GM23338 (cell line): ENCODE results near the gene ESR2.

Source experiments
- CREB1 ChIP-seq: fragments of 250-450 bp; sonication (Bioruptor Pico); IDR thresholded peaks from 2 replicates; pipeline ENCODE4 v1.5.0; 2020; ENCODE audit warnings: low read depth, mild to moderate bottlenecking, moderate library complexity
- EZH2 ChIP-seq: fragments of 200-600 bp; sonication (generic); IDR thresholded peaks from one replicate; pipeline ENCODE4 v1.8.0; 2017; ENCODE audit warnings: antibody characterized with exemption, mild to moderate bottlenecking, low read depth; ENCODE audit not compliant: unreplicated experiment
- EZH2phosphoT487 ChIP-seq: fragments of 200-600 bp; sonication (generic); IDR thresholded peaks from one replicate; pipeline ENCODE4 v1.8.1; 2018; ENCODE audit warnings: antibody characterized with exemption; ENCODE audit not compliant: unreplicated experiment
- JUNB ChIP-seq: IDR thresholded peaks from one replicate; pipeline ENCODE4 v1.6.1; 2016; ENCODE audit warnings: antibody characterized with exemption; ENCODE audit not compliant: unreplicated experiment
- NANOG ChIP-seq: IDR thresholded peaks from 2 replicates; pipeline ENCODE4 v1.6.1; 2016; ENCODE audit warnings: antibody characterized with exemption, borderline replicate concordance
- POLR2AphosphoS5 ChIP-seq: IDR thresholded peaks from 2 replicates; pipeline ENCODE4 v1.6.1; 2016; ENCODE audit warnings: antibody characterized with exemption, low read depth
- STAT1 ChIP-seq: IDR thresholded peaks from one replicate; pipeline ENCODE4 v1.6.1; 2016; ENCODE audit warnings: antibody characterized with exemption; ENCODE audit not compliant: unreplicated experiment
- ZNF114 ChIP-seq: fragments of 250-450 bp; sonication (Bioruptor Pico); IDR thresholded peaks from 2 replicates; pipeline ENCODE4 v1.5.0; 2020; ENCODE audit warnings: mild to moderate bottlenecking, moderate library complexity
- ZNF331 ChIP-seq: fragments of 250-450 bp; sonication (Bioruptor Pico); IDR thresholded peaks from 2 replicates; pipeline ENCODE4 v1.5.0; 2020; ENCODE audit warnings: low read depth, mild to moderate bottlenecking, moderate library complexity
- TF ChIP-seq, protein P1 (sequence below): IDR thresholded peaks from 2 replicates; pipeline ENCODE4 v1.6.1; 2016; ENCODE audit warnings: antibody characterized with exemption
- TF ChIP-seq, protein P2 (sequence below), 2 experiments: fragments of 200-600 bp in 1 of 2; sonication (generic) in 1 of 2; conservative IDR thresholded peaks; 2 replicates each; pipeline versions ENCODE4 v1.5.1 to v1.6.1; 2016 to 2017; ENCODE audit warnings: antibody characterized with exemption in 2 of 2, low read depth in 2 of 2, mild to moderate bottlenecking in 2 of 2, moderate library complexity in 1 of 2
- TF ChIP-seq, protein P3 (sequence below): IDR thresholded peaks from one replicate; pipeline ENCODE4 v1.6.1; 2018; ENCODE audit warnings: antibody characterized with exemption; ENCODE audit not compliant: unreplicated experiment
- TF ChIP-seq, protein P4 (sequence below): fragments of 250-450 bp; sonication (Bioruptor Pico); IDR thresholded peaks from 2 replicates; pipeline ENCODE4 v1.5.0; 2020; ENCODE audit warnings: mild to moderate bottlenecking, moderate library complexity

DNA sequence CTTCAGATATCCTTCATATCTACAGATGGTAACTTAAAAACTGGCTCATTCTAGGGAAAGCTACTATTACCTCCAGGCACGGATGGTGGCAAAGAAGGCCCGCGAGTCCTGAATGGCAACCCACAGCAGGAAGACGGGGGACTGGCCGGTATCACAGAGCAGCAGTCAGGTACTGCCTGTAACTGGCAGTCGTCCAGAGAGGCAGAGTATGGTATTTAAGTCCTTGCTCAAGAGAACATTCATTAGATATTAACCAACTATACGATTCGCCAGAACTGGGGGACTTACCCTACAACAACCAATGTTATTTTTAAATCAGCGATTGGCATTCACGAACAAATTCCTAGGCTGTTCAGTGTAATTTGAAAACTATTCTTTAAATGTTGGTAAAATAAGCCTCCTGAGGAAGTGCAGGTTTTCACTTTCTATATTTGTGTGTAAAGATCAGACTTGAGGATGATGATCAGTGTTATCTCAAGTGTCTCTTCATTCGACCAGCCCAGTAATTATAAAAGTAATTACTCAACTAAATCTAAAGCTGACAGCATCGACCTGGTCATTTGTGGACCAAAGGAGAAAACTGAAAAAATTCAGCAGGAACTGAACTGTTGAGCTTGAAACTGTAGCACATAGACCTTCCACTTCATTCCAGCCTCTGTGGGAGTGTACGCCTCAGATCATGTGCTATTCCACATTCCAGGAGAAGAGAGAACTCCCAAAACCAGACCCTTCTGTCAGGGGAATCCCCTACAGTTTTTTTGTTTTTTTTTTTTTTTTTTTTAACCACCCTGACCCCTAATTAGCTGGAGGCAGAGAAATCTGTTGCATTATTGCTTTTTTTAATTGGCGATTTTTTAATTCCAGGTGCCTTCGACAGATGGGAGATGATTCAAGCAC is 75.6 kb downstream of the ESR2 start:
- TF ChIP-seq, protein P1, sequence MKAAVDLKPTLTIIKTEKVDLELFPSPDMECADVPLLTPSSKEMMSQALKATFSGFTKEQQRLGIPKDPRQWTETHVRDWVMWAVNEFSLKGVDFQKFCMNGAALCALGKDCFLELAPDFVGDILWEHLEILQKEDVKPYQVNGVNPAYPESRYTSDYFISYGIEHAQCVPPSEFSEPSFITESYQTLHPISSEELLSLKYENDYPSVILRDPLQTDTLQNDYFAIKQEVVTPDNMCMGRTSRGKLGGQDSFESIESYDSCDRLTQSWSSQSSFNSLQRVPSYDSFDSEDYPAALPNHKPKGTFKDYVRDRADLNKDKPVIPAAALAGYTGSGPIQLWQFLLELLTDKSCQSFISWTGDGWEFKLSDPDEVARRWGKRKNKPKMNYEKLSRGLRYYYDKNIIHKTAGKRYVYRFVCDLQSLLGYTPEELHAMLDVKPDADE: no peak
- TF ChIP-seq, protein P2, sequence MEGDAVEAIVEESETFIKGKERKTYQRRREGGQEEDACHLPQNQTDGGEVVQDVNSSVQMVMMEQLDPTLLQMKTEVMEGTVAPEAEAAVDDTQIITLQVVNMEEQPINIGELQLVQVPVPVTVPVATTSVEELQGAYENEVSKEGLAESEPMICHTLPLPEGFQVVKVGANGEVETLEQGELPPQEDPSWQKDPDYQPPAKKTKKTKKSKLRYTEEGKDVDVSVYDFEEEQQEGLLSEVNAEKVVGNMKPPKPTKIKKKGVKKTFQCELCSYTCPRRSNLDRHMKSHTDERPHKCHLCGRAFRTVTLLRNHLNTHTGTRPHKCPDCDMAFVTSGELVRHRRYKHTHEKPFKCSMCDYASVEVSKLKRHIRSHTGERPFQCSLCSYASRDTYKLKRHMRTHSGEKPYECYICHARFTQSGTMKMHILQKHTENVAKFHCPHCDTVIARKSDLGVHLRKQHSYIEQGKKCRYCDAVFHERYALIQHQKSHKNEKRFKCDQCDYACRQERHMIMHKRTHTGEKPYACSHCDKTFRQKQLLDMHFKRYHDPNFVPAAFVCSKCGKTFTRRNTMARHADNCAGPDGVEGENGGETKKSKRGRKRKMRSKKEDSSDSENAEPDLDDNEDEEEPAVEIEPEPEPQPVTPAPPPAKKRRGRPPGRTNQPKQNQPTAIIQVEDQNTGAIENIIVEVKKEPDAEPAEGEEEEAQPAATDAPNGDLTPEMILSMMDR (conservative IDR thresholded peaks at IDR 0.05; ENCODE audit: low read depth in 2 of 2): no peak
- TF ChIP-seq EZH2 (no peak), EZH2phosphoT487 (no peak), POLR2AphosphoS5 (no peak), STAT1 (no peak), ZNF114 (no peak), NANOG (no peak), CREB1 (CRISPR knock-in tag) (no peak), JUNB (no peak), ZNF331 (CRISPR knock-in tag) (no peak)
- TF ChIP-seq, protein P3, sequence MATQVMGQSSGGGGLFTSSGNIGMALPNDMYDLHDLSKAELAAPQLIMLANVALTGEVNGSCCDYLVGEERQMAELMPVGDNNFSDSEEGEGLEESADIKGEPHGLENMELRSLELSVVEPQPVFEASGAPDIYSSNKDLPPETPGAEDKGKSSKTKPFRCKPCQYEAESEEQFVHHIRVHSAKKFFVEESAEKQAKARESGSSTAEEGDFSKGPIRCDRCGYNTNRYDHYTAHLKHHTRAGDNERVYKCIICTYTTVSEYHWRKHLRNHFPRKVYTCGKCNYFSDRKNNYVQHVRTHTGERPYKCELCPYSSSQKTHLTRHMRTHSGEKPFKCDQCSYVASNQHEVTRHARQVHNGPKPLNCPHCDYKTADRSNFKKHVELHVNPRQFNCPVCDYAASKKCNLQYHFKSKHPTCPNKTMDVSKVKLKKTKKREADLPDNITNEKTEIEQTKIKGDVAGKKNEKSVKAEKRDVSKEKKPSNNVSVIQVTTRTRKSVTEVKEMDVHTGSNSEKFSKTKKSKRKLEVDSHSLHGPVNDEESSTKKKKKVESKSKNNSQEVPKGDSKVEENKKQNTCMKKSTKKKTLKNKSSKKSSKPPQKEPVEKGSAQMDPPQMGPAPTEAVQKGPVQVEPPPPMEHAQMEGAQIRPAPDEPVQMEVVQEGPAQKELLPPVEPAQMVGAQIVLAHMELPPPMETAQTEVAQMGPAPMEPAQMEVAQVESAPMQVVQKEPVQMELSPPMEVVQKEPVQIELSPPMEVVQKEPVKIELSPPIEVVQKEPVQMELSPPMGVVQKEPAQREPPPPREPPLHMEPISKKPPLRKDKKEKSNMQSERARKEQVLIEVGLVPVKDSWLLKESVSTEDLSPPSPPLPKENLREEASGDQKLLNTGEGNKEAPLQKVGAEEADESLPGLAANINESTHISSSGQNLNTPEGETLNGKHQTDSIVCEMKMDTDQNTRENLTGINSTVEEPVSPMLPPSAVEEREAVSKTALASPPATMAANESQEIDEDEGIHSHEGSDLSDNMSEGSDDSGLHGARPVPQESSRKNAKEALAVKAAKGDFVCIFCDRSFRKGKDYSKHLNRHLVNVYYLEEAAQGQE: no peak
- TF ChIP-seq, protein P4, sequence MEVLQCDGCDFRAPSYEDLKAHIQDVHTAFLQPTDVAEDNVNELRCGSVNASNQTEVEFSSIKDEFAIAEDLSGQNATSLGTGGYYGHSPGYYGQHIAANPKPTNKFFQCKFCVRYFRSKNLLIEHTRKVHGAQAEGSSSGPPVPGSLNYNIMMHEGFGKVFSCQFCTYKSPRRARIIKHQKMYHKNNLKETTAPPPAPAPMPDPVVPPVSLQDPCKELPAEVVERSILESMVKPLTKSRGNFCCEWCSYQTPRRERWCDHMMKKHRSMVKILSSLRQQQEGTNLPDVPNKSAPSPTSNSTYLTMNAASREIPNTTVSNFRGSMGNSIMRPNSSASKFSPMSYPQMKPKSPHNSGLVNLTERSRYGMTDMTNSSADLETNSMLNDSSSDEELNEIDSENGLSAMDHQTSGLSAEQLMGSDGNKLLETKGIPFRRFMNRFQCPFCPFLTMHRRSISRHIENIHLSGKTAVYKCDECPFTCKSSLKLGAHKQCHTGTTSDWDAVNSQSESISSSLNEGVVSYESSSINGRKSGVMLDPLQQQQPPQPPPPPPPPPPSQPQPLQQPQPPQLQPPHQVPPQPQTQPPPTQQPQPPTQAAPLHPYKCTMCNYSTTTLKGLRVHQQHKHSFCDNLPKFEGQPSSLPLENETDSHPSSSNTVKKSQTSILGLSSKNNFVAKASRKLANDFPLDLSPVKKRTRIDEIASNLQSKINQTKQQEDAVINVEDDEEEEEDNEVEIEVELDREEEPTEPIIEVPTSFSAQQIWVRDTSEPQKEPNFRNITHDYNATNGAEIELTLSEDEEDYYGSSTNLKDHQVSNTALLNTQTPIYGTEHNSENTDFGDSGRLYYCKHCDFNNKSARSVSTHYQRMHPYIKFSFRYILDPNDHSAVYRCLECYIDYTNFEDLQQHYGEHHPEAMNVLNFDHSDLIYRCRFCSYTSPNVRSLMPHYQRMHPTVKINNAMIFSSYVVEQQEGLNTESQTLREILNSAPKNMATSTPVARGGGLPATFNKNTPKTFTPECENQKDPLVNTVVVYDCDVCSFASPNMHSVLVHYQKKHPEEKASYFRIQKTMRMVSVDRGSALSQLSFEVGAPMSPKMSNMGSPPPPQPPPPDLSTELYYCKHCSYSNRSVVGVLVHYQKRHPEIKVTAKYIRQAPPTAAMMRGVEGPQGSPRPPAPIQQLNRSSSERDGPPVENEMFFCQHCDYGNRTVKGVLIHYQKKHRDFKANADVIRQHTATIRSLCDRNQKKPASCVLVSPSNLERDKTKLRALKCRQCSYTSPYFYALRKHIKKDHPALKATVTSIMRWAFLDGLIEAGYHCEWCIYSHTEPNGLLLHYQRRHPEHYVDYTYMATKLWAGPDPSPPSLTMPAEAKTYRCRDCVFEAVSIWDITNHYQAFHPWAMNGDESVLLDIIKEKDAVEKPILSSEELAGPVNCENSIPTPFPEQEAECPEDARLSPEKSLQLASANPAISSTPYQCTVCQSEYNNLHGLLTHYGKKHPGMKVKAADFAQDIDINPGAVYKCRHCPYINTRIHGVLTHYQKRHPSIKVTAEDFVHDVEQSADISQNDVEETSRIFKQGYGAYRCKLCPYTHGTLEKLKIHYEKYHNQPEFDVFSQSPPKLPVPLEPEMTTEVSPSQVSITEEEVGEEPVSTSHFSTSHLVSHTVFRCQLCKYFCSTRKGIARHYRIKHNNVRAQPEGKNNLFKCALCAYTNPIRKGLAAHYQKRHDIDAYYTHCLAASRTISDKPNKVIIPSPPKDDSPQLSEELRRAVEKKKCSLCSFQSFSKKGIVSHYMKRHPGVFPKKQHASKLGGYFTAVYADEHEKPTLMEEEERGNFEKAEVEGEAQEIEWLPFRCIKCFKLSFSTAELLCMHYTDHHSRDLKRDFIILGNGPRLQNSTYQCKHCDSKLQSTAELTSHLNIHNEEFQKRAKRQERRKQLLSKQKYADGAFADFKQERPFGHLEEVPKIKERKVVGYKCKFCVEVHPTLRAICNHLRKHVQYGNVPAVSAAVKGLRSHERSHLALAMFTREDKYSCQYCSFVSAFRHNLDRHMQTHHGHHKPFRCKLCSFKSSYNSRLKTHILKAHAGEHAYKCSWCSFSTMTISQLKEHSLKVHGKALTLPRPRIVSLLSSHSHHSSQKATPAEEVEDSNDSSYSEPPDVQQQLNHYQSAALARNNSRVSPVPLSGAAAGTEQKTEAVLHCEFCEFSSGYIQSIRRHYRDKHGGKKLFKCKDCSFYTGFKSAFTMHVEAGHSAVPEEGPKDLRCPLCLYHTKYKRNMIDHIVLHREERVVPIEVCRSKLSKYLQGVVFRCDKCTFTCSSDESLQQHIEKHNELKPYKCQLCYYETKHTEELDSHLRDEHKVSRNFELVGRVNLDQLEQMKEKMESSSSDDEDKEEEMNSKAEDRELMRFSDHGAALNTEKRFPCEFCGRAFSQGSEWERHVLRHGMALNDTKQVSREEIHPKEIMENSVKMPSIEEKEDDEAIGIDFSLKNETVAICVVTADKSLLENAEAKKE (CRISPR knock-in tag): no peak
